Fibroblast of villous mesenchyme (primary cell): ENCODE results near the gene NOTUM. TPM values are rescaled to one million over a fixed set of nuclear protein-coding genes. Genes with fewer than 3 reads are reported as not detected.

ENCODE experiments used
- DNase-seq: peaks from one replicate; pipeline ENCODE4 v3.0.0-alpha.2; 2010; ENCODE audit warnings: low read depth
- H3K4me3 ChIP-seq: 2 replicates; pipeline ENCODE4 v1.5.1; 2011; ENCODE audit warnings: low read depth, mild to moderate bottlenecking, low read length
- total RNA-seq: library from RNA; depleted of rRNA; stranded (reverse); fragments of >200 nt; gene quantifications from 2 replicates; pipeline ENCODE4 v1.2.3, GENCODE V29; 2012
- TF ChIP-seq, protein P1 (sequence below): IDR thresholded peaks from 2 replicates; pipeline ENCODE4 v1.5.1; 2012; ENCODE audit warnings: low read depth, mild to moderate bottlenecking, low read length; ENCODE audit not compliant: insufficient read depth

Gene NOTUM
- total RNA-seq, 1 donor = under 0.01 TPM

- DNase-seq = no peak
- TF ChIP-seq, protein P1, sequence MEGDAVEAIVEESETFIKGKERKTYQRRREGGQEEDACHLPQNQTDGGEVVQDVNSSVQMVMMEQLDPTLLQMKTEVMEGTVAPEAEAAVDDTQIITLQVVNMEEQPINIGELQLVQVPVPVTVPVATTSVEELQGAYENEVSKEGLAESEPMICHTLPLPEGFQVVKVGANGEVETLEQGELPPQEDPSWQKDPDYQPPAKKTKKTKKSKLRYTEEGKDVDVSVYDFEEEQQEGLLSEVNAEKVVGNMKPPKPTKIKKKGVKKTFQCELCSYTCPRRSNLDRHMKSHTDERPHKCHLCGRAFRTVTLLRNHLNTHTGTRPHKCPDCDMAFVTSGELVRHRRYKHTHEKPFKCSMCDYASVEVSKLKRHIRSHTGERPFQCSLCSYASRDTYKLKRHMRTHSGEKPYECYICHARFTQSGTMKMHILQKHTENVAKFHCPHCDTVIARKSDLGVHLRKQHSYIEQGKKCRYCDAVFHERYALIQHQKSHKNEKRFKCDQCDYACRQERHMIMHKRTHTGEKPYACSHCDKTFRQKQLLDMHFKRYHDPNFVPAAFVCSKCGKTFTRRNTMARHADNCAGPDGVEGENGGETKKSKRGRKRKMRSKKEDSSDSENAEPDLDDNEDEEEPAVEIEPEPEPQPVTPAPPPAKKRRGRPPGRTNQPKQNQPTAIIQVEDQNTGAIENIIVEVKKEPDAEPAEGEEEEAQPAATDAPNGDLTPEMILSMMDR = no peak
- H3K4me3 ChIP-seq = peak overlapping the region; percentile 84
These were observed 15.6 kb upstream of the NOTUM start for GRCh38 chr17:81976332-81977210.

GRCh38 chr17:81973432-81973831, 12.4 kb upstream of the NOTUM start:
- TF ChIP-seq, protein P1 = no peak
- DNase-seq = no peak
- H3K4me3 ChIP-seq = no peak overlapping the region

GRCh38 chr17:81968850-81969812, 8.1 kb upstream of the NOTUM start:
- DNase-seq = no peak
- no peak overlapping the region for H3K4me3 ChIP-seq
- TF ChIP-seq, protein P1 = no peak

DNA sequence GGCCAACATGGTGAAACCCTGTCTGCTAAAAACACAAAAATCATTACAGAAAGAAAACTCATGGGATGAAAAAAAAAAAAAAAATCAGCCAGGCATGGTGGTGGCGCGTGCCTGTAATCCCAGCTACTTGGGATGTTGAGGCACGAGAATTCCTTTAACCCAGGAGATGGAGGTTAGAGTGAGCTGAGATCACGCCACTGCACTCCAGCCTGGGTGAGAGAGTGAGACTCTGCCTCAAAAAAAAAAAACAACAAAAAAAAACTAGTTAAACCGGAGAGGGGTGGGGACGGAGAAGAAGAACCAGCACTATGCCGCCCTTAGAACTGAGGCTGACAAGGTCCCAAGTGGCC, 7.4 kb upstream of the NOTUM start:
- DNase-seq = no peak
- TF ChIP-seq, protein P1 = no peak
- H3K4me3 ChIP-seq = no peak overlapping the region

DNA sequence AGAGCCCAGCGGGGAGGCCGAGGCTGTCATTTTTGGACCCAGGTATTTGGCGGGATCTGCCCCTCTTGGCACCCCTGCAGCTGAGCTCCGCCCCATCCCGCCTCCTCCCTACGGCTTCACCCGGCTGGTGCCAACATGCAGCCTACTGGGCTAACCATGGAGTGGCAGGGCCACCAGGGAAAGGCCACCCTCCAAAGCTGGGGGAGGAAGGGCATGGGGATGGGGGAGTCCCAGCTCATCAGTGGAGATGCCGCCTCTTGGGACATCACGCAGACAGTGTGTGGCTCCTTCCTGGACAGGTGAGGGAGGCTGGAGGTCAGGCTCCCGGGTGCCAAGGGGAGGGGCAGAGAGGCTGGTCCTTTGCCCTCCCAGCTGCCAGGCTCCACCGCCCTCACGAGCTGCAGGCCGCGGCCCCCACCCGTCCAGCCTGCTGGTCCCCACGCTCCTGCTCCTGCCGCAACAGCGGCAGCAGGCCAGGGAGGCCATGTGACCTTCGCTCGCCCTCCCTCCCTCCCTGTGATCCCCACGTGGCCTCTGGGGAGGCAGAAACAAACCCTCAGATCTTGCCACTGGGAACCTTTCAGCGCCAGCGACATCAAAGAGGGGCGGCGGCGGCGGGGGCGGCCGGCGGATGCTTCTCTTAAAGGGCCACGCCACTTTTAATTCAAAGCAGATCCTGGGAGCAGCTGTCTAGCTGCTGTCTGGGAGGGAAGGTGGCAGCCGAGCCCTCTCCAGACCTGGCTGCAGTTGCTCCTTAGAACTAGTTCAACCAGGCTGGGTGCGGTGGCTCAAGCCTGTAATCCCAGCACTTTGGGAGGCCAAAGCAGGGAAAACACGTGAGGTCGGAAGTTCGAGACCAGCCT, 6.8 kb upstream of the NOTUM start:
- H3K4me3 ChIP-seq = peak overlapping the region; percentile 23
- TF ChIP-seq, protein P1 = no peak
- DNase-seq = peak; percentile 88

- TF ChIP-seq, protein P1 = no peak
- peak; percentile 17 for DNase-seq
- no peak overlapping the region for H3K4me3 ChIP-seq
These were observed 6.2 kb upstream of the NOTUM start for GRCh38 chr17:81967244-81967532.
